Stimulated activated CD4-positive, alpha-beta T cell treated with anti-CD3 and anti-CD28 coated beads, TNF-alpha, amount 100 ng/mL, for 48 hours (primary cell): ENCODE data around the gene PERCC1.
"Not testable (repeated sequence)": the region's sequence is repeated elsewhere in the genome, so short reads cannot be mapped to it uniquely, and the experiment has no call there.

ENCODE experiments used
- DNase-seq, 3 donors: peaks; one replicate each; pipeline ENCODE4 v3.0.0-alpha.2; 2020; ENCODE audit warnings: low read depth in 3 of 3

The PERCC1 gene

DNA sequence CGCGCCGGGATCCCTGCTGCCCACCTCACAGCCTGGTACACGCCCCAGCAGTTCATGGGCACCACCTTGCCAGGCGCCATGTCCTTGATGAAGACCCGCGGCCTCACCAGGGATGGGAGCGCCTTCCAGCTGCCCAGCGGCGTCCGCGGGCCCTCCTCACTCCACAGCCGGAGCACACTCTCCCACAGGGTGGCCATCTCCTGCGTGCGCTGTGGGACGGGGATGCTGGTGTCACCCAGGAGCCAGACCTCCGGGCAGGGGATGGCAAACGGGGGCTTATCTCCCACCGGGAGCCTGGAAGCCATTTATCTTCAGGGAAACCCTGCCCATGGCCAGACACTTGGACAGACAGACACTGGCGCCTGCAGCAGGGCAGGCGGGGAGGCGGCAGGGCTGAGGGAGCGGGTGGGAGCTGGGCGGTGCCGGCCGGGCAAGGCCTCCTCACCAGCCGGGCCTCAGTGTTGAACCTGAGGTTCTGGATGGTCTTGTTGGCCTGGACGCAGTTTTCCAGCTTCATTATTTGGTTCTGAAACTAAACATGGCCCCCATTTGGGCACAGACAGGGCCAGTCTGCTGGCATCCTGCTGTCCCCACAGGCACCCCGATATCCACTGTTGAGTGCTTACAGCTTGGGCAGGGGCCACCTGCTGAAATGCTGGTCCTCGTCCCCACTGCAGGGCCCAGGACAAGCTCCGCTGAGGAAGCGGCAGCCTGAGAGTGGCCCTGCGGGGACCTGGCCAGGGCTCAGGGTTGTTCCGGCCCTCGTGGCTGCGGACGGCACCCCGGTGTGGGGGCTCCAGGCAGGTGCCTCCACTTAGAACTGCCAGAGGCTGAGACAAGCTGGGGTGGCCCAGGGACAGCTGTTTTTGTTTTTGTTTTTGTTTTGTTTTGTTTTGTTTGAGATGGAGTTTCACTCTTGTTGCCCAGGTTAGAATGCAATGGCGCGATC is 4.0 kb downstream of the PERCC1 start:
- DNase-seq, result no peak

GRCh38 chr16:1435921-1436697 is 5.2 kb downstream of the PERCC1 start:
- DNase-seq, result no peak

- no peak for DNase-seq
Measured at GRCh38 chr16:1436731-1437355, 6.0 kb downstream of the PERCC1 start.

DNA sequence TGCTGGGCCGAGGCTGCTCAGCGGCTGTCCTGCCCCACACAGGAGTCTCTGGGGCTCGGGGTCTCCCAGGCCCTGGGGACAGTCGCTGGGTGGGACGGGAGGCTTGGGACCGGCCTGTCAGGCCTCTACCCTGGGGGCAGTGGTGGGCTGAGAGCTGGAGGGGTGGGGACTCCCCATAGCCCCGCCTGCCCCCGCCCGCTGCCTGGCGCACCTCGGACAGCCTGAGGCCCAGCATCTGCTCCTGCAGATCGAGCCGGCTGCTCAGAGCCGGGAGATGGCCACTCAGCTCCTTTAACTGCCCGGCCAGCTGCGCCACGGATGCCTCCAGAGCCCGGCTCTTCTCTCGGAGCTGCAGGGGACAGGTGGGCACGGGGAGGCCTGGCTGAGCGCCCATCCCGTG is 6.7 kb downstream of the PERCC1 start:
- DNase-seq, result no peak

GRCh38 chr16:1438229-1439057 is 7.6 kb downstream of the PERCC1 start:
- DNase-seq, result no peak

- DNase-seq, result no peak
Measured at GRCh38 chr16:1439058-1439698, 8.3 kb downstream of the PERCC1 start.

- DNase-seq, result not testable (repeated sequence)
Measured at GRCh38 chr16:1439699-1440074, 8.8 kb downstream of the PERCC1 start.

DNA sequence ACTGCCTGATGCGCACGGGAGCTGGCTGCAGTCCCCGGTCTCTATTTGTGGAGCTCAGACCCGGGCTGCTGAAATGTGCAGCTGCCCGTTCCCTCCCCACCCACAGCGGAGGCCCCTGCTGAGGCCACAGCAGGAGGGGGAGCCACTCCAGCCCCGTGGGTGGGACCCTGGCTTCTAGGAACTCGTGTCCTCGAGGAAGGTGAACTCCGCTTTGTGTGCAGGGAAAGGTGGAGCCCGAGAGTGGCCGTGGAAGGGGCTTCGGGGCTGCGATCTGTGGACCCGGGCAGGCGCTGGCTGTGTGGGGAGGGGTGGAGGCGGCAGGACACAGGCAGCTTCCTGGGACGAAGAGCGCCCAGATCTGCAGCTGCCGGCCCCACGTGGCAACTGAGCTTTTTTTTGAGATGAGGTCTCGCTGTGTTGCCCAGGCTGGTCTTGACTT is 10.5 kb downstream of the PERCC1 start:
- DNase-seq, result no peak

DNA sequence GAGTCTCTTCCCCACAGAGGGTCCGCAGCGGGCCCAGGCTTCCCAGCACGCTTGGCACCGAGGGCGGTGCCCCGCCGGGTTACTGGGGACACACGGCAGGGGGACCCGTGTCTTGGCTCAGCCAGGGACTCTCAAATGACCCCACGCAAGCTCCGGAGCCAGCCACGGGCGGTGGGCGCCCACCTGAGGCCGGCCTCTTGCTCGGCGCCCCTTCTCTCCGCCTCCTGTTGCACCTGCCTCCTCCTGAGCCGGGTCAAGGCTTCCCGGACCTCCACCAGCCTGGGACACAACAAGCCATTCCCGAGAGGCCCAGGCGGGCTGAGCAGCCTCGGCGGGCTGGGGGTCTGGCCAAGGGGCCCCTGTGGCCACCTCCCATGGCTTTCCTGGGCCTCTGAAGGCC is 11.8 kb downstream of the PERCC1 start:
- DNase-seq, result no peak

GRCh38 chr16:1443403-1443973 is 12.6 kb downstream of the PERCC1 start:
- DNase-seq, result no peak

DNA sequence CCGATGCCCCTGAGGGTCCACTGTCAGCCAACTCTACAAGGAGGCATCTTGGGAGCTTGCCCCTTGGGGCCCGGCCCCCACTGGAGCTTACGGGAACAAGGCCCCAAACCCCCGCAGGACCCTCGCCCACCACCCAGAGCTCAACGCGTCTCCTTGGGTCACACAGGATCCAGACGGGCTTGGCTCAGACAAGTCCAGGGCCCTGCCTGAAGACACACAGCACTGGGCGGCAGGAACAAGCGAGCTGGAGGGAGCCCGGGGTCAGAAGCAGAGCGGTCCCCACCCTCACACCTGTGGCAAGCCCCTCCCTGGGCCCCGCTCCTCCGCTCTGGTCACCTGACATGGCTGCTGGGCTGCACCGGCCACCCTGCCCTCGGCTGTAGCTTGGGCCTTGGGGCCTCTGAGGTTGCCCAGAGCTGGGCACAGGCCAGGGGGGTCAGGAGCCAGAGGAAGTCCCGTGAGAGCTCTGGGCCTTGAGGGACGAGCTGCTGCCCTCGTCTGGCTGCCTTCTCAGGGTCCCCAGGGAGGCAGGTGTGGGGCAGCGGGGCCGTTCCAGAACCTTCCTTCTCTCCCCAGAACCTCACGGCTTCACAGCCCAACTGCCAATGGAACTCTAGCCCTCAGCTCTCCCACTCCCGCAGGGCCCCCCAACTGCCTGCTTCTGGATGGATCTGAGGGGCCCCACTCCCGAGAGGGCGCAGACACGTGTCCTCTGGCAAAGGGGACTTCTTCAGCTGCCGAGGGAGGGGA is 13.3 kb downstream of the PERCC1 start, which contains the start of gene CCDC154:
Gene CCDC154 (minus strand): TSS at position 577 of the 750 bp plus-strand sequence. CDS start 234 bp downstream, at position 343.
- no peak for DNase-seq

DNA sequence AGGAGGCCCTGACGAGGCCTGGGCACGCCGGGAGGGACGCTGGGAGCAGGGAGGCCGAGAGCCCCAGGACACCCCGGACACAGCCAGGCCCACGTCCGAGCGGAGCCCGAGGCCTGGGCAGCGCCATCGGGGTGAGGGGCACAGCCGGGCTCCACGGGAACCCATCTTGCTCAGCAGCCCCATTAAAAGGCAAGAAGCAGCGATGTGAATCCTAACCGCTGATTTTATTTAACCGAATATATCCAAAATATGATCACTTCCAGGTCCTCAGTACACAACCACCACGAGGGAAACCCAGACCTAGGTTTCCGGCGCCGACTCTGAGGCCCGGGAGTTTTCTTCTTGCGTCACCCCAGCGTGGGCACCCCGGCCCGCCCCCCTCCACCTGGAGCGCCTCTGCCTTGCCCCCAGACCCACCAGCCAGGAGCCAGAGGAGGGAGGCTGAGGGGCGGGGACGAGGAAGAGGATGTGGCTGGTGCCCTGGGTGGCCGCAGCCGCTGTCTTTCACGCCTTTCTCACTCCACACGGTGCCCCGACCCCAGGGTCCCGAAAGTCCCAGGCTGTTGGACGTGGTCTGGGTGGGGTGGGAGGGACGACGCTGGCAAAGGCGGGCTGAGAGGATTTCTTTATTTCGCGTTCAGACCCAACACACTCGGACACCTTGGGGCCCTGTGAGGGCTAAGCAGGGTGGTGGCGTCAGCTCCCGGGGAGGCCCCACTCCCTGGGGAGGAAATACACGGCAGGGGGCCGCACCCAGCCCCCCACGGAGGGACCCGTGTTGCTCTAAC is 14.0 kb downstream of the PERCC1 start:
- no peak for DNase-seq

GRCh38 chr16:1445518-1446203 is 14.8 kb downstream of the PERCC1 start:
- no peak for DNase-seq

DNA sequence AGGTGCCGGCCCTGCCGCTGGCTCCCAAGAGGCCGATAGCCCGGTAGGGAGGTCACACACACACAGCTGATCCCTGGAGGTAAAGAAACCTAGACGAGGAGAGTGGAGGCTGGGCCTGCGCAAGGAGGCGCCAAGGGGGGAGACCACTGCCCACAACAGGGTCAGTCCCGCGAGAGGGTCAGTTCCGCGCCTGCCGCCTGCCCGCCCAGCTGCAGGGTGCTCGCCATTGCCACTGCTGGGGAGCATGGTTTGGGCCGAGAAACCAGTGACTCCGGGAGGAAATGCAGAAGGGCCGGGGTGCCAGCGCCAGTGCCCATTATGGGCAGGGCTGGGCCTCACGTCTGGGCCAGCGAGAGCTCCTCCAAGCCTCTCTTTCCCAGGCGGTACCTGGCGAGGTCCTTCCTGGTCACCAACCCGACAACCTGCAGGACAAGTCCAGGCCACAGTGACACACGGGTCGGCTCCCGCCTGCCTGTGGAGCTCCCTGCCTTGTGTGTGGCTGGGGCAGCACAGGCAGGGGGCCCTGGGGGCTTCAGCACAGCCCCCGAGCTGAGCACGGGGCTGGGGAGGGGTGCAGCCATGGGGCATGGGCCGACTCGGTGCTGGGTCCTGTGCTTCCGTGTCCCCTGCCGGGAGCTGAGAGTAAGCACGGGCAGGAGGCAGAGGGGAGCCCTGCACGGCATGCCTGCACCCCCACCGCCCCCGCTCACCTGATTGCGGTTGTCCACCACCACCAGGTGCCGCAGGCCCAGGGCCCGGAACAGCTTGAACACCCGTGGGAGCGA is 15.6 kb downstream of the PERCC1 start:
- DNase-seq, result no peak

GRCh38 chr16:1447965-1448364 is 17.1 kb downstream of the PERCC1 start:
- no peak for DNase-seq

DNA sequence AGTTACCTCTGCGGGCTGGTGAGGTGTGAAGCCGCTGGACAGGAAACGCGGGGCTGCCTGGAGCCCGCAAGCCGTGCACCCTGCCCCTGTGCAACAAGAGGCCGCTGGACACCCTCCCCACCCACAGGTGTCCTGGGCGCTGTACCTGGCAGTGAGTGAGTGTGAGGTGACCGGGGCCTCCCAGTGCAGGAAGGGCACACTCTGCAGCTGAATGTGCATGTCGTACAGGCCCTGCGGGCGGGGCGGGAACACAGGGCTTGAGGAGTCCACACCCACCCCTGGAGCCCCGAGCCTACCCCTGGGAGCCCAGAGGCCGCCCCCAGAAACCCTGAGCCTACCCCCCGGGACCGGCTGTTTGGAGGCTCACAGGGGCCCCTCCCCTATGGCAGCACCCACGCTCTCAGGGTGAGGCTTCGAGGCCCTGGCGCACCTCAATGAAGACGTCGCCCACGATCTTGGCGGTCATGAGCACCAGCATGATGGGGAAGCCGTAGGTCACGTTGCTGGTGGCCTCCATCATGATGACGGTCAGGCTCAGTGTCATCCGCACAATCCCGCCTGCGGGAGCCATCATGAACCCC is 17.7 kb downstream of the PERCC1 start:
- DNase-seq, result no peak

- no peak for DNase-seq
Measured at GRCh38 chr16:1449201-1449788, 18.4 kb downstream of the PERCC1 start.
